GM19397 (cell line): ENCODE data around the gene ASB2.

Experiments
- ATAC-seq: cut with Tn5 transposase; IDR thresholded peaks from one replicate; pipeline ENCODE4 v1.9.1; 2021; ENCODE audit warnings: mild to moderate bottlenecking, moderate library complexity; ENCODE audit not compliant: unreplicated experiment

Gene ASB2

DNA sequence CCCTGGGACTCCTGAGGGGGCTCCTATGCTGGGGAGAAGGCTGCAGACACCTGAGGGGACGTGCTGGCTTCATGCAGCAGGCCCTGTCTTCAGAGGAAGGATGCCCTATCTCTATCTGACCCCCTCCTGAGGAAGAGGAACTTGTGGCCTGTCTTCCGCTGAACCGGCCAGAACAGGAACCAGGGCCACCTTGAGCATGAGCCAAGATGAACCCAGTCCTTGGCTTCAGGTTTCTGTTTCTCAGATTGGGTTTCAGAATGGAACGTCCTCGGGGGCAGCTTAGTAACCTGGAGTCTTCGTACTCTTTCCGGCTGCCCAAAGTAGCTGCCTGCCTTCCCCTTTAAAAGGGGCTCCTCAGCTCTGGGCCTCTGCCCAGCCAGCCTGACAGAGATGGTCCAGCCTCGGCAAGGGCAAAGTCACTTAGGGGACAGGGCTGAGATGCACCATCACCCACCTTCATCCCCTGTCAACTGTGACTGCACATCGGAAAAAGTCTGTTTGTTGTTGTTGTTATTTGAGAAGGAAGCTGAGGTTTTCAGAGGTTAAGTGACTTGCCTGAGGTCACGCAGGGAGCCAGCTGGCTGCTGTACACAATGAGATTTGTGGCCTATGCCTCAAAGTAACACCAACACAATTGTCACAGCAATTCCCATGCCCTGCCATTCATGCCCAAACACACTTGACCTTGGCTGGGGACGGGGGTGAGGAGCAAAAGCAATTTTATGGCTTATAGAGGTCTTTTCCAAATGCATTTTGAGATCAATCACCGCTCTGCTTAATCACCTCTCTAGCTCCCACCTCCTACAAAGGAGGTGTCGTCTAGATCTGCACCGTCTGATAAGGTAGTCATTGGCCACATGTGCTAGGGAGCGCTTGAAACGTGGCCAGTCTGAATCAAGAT lies 13.4 kb downstream of the ASB2 start:
- peak; percentile 46 for ATAC-seq

DNA sequence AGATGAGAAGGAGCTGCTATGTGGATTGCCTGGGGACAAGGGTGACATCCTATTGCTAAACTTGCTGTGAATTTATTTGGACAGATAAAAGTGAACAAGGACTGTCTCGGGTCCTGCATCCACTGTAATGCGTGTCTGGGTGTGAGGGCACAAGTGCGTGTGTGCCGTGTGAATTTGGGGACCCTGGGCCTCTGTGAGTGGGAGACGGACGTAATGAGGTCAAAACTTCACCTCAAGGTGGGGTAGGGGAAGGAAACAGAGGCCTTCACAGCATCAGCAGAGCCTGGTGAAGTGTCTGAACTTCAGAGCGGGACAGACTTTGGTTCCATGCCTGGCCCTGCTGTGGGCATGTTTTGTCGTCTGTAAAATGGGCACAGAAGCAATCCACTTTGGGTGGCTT lies 14.8 kb downstream of the ASB2 start:
- no peak for ATAC-seq

DNA sequence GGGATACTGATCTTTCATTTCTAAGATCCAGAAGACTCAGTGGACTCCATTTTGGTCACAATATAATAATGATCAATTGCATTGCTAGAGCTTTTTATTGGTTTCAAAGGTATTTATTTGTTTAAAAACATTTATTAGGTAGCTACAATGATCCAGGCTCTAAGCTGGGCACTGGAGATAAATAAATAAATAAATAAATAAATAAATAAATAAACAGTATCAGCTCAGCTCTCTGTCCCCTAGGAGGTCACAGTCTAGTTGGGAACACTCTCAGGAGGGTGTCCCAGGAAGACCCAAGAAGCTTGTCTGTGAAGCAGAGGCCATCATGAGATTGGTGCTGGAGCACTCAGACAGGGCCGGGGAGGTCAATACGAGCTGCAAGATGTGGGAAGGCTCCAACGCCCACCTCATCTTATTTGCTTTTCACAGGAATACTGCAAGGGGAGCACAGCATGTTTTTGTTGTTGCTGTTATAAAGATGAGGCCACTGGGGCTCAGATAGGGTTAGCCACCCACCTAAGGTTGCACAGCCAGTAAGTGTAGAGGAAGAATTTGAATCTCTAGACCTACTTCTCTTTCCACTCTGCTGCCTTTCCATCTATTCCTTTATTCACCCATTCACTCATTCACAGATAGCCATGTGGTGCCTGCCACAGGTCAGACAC lies 15.5 kb downstream of the ASB2 start:
- no peak for ATAC-seq

DNA sequence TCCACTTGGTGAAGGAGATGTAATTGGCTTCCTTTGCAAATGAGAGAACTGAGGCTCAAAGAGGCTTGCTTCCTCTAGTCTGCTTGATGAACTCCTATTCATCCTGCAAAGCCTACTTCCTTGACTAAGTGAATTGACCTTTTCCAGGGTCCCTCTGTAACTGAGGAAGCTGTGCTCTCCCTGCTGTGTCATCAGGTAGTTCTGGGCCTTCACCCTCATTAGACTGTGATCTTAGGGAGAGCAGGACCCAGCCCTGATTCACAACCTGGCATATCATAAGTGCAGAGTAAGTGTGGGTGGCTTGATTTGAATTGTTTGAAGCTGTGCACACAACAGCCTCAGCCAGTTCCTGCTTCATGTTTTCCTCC lies 16.3 kb downstream of the ASB2 start:
- no peak for ATAC-seq

DNA sequence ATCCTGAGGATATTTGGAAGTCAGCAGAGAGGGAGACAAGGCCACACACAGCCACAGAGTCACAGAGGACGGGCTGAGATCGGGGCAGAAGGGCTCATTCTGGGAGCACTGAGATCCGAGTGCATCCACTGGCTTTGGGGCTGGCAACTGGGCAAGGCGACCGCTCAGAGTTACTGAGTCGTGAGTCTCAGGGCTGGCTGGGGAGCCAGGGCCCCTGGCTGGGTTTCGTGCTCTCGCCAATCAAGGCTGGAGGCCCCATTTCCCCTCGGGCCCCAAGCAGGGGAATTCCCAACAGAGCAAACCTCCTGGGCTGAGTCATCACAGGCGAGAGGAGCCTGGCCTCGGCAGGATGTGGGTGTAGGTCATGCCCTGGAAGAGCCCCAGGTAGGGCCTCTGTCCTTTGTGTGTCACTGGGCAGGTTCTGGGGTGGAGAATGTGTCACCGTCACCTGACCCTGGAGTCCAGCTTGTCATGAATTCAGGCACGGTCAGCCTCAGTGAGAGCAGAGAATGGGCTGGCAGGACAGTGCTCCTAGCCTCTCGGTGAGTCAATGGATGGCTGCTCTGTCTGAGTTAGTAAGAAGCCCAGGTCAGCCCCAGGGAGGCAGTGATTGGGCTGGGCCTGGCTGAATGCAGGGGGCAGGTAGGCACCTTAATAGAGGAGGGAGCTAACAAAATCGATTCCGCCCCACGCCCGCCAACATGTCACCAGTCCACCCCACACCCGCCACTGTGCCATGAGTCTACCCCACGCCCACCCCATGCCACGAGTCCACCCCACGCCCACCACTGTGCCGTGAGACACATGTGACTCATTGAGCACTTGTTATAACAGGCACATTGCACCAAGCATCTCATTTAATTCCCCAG lies 16.9 kb downstream of the ASB2 start:
- peak; percentile 73 for ATAC-seq

DNA sequence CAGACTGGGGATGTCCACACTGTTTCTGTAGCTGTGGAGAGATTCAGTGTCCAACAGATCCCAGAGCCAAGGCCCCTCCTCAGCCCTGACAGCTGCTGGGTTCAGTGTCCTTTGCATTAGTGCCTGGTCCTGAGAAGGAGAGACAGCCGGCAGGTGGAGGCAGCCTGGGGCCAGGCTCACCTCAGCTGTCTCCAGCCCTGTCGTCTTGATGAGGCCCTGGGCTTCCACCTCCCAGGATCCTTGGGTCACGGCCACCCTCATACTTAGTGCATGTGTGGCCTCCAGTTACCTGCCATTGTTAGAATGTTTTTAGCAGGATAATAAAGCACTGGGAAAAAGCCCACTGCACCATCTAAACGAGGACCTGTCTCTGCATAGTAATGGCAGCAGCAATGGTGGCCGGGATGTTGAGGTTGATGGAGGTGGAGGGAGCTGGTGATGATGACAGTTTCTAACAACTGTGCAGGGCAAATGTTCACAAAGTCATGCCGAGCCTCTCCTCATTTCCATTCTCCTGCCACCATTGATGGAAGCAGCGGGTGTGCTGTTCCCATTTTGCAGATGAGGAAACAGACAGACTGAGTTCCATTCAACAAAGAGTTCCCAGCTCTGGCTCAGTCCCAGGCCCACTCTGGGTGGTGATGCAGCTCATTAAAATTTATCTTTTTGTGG lies 17.7 kb downstream of the ASB2 start:
- ATAC-seq, result no peak

DNA sequence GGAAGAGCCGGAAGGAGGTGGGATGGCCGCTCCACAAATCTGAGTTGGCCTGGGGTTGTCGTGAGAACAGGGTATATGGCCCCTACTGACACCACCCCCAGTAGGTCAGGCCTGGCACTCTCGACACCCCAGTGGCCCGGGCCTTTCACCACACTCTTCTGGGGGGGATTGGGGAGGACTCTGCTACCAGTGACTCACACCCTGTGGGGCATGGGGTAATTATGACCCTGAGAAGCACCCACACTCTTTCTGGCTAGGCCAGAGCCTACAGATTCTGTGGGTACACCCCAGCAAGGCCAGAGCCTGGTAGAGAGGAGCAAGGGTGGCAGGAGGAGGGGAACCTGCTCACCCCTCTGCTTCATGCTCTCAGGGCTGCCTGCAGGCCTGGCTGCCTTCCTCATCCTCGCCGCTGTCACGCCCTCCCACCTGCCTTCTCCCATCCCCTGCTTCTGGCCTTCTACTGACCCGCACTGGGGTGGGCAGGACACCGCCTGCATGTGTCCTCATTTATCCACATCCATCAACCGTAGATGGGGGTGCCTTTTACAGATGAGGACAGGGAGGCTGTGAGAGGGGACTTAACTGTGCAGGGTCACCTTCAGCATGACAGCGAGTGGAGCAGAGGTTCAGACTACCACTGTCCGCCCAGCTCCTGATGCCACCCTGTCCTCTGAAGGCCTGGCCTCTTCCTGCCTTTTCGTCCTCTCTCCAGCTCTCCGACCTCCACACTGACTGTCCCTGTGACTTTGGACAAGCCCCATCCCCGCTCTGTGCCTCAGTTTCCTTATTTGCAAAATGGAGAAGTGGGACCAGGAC lies 18.4 kb downstream of the ASB2 start:
- no peak for ATAC-seq

DNA sequence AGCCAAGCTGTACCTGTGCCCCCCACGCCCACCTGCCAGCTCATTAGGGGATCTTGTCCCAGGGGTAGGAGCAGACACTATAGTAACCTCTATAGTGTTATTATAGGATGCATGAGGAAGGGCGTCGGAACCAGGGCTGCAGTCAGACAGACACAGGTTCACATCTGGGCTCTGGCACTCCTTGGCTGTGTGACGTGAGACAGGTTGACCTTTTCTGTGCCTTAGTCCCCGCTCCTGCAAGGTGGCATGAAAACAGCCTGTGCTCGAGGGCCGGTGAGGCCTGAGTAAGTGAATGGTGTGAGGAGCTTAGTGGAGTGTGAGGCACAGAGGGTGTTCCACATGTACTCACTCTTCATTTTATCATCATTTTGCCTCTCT lies 19.0 kb downstream of the ASB2 start:
- no peak for ATAC-seq

DNA sequence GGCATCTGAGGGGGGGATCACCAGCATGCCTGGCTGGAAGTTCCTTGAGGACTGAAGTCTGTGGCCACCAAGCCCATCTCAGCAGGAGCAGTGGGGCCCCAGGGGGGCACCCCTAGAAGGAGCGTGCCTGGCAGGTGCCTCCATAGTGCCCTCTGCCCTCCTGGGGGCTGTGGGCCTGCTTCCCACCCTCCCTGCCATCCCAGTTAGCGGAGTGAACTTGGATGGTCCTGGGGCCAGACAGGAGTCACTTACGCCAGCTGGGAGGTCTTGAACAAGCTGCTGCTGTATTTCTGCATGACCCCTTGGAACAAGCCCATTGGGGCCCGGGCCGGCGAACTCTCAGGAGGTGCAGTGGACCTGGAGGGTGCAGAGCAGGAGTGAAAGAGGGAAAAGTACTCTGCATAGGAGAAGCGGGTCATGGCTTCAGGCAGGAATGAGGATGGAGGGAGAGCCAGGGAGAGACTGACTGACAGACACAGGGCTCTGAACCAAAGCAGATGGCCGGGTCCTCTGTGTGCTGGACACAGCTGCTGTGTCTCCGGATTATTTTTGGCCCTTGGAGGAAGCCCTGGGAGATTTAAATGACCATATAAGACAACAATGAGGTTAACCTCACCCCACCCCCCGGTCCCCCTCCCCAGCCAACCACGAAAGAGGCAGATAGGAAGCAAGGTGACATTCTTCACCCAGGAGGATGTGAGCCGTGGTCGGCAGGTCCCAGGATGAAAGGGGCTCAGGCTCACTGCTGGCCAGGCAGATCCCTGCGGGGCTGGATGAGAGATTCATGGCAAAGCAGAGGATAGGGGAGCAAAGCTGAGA lies 19.6 kb downstream of the ASB2 start:
- no peak for ATAC-seq

DNA sequence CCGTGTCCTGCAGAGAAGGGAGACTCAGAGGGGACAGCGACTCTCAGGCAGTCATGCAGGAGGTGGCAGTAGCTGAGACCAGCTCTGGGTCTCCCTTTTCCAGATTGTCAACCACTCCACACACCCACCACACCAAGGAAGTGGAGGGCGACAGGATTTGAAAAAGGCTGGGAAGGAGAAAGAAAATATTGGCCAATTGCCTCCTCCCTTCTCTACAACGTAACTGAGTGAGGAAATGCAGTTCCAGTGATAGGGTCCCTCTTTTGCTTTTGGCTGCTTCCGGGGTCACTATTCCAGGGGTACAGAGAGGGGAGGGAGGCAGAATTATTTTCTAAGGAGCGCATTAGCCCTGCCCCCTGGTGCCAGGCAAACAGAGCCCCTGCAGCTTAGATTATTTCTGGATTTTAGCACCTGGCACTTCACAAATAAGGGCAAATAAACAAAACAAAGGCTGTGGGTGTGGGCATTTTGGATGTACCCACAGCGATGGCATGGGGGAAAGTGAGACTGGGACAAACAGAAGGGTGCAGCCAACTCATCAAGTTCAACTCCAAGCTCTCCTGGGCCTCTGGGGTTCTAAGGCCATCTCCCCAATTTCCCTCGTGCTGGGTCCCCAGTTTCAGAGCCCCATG lies 20.4 kb downstream of the ASB2 start:
- ATAC-seq, result no peak

DNA sequence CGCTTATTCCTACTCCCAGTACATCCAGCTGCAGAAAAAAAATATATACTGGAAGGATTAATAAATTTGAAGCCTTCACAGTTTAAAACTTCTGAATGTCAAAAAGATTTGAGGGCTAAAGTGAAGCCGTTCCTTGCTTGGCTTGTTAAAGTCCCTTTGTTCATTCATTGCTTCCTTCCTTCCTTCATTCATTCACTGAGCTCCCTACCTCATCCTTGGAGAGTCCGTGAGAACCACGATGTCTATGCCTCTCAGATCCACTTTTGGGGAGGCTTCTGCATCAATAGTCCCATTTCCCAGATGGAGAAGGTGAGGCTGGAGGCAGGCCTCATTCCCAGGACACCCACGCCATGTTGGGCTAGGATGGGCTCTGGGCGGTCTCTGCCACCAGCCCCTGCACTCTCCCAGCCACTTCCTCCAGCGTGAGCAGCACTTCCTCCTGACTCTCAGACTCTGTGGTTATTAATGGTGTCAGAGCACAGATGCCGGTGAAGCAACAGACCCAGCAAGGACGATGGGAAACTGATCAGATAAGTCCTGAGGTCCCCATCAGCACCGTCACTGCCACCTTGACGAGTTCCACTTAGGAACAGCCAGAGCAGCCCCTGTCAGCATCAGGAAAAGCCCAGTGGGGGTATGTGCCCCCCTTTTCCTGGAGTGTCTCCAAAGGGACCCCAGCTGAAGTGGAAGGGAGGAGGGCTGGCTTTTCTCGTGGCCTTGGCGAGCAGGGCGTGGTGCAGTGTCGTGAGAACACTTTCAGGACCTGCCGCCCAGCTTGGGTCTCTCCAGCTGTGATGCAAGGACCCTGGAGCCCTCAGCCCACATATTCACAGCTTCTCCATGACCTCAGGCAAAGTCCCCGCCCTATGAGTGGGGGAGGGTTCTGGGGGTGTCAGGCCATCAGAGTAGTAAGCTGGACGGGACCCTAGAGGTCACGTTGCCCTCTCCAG lies 21.2 kb downstream of the ASB2 start:
- ATAC-seq, result no peak

DNA sequence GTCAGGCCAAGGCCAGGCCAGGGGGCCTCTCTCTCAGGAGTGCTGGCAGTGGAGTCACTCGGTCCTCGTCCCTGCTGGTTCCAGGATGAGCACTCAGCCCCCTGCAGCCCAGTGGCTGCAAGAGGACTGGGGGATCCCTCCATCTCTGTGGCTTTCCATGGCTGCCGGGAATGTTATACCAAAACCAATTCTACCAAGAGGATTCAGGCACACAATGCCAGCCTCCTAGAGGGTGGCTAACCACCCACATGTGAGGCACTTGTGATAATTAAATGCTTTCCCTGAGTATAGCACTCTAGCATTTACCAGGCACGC lies 21.9 kb downstream of the ASB2 start:
- no peak for ATAC-seq

DNA sequence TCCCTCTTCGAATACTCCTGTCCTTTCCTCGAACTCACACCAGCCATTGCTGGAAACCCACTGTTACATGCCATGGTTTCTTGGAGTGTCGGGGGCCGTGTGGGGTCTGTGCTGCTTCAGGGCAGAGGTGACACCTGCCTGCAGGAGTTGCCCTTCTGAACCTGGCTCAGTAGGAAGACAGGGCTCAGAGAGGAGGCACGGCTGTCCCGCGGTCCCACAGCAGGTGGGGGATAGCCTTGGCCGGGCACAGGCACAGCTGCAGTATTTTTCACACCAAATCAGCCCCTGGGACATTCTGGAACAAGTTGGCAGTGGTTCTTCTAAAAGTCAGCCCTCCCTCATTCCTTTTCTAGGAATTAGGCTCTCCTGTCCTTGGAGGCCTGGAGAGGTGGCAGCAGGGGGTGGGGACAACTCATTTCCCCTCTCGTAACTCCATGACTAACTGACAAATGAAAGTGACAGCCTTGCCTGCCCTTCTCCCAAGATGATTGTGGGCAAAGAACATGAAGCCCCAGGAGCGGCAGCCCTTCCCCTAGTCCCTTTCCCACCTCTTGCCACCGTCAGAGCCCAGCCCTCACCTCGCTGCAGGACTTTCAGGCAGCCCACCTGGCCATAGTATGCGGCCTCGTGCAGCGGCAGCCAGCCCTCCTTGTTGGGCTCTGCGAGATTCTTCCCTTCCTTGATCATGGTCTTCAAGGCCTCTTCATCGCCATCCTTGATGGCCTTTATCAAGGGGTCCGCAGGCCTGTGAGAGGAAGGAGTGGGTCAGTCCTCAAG lies 22.4 kb downstream of the ASB2 start:
- no peak for ATAC-seq

DNA sequence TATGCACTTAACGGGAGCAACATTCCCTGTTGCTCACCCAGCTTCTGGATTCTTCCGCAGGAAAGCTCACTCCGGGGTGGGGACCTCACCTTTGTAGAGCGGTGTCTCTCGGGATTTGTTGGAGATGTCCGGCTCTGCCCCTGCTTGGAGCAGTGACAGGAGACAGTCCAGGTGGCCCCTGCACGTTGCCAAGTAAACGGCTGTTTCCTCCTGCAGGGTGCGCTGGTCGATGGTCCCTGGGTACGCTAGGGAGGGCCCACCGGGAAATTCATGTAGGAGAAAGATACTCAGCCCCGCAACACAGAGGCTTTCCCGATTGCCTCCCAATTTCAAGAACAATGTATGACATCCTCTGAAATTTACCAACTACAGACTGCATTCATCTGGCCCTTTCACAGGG lies 23.1 kb downstream of the ASB2 start:
- ATAC-seq, result no peak

DNA sequence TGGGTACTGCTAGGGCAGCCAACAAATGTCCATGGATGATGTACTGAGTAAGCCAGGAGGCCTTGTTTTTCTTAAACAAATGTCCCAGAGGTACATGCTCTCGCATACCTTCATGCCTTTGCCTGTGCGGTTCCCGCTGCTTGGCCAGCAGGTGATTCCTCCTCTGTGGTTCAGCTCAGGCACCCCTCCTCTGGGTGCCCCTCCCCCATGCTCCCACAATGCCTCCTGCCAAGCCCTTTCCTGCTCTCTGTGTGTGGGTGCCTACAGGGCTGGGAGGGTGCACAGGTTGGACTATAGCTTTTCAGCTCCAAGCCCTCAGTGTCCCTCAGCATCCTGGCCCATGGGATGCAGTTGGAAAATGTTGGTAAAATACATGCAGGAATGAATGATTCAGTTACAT lies 23.5 kb downstream of the ASB2 start:
- ATAC-seq, result no peak

DNA sequence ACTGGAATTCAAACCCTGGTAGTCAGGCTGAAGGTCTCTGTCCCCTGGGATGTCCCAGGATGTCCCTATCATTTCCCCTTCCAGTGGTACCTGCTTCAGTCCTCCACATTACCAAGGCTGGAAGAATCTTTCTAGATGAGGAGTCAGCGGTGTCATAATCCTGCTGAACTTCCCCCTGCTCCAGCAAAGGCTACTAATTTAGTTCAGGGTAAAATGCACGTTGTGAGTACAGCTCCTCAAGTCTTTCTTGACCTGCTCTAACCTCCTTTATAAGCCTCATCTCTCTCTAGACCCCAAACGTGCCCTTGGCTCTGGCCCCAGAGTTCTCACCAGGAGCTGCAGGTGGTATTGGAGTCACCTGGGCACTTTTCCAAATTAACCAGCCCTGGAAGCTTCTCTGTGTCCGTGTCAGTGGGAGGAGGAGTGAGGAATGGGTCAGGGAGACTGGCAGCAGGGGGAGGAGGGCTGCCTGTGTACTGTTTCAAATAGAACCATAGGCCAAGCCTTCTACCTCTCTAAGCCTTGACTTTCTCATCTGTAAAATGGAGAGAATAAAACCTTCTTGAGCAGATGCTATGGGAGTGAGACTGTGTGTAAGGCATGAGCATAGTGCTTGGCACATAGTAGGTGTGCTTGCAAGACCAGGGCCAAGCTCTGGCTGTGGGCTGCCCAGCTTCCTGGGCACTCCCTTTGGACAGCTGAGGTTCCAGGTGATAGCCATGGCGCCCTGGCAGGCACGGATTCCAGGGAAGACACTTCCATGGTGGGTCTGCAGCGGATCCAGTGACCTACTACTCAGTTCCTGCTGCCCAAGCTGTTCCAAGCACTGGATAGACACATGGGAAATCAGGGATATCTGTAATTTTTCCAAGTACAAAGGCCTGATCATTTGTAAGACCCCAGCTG lies 24.5 kb downstream of the ASB2 start:
- no peak for ATAC-seq
